ENCODE results near the gene OGDH.
"Not testable (repeated sequence)": the region's sequence is repeated elsewhere in the genome, so short reads cannot be mapped to it uniquely, and the experiment has no call there.

OGDH gene

GRCh38 chr7:44606341-44607140 is at the start of gene OGDH:
OGDH (plus strand) TSS chr7:44606627; CDS start chr7:44624344, 17,717 bp downstream.
- peak; percentile 98 for DNase-seq

GRCh38 chr7:44557485-44557884 is 48.9 kb upstream of the OGDH start:
- DNase-seq = no peak

GRCh38 chr7:44559485-44559884 is 46.9 kb upstream of the OGDH start:
- no peak for DNase-seq

- no peak for DNase-seq
These were observed 44.9 kb upstream of the OGDH start for GRCh38 chr7:44561481-44561880.

GRCh38 chr7:44561962-44562621 is 44.3 kb upstream of the OGDH start:
- DNase-seq = no peak

- DNase-seq = not testable (repeated sequence)
These were observed 43.8 kb upstream of the OGDH start for GRCh38 chr7:44562622-44562962.

GRCh38 chr7:44563171-44563679 is 43.2 kb upstream of the OGDH start:
- no peak for DNase-seq

- no peak for DNase-seq
These were observed 41.8 kb upstream of the OGDH start for GRCh38 chr7:44564606-44565005.

- peak; percentile 70 for DNase-seq
These were observed 41.2 kb upstream of the OGDH start for GRCh38 chr7:44565097-44565794.

GRCh38 chr7:44565795-44566559 is 40.5 kb upstream of the OGDH start:
- DNase-seq = no peak

- DNase-seq = no peak
These were observed 39.7 kb upstream of the OGDH start for GRCh38 chr7:44566680-44567079.

GRCh38 chr7:44567884-44568283 is 38.5 kb upstream of the OGDH start:
- DNase-seq = no peak

- DNase-seq = no peak
These were observed 37.5 kb upstream of the OGDH start for GRCh38 chr7:44568771-44569560.

- no peak for DNase-seq
These were observed 36.5 kb upstream of the OGDH start for GRCh38 chr7:44569959-44570358.

- no peak for DNase-seq
These were observed 33.7 kb upstream of the OGDH start for GRCh38 chr7:44572771-44573170.

- DNase-seq = peak; percentile 95
These were observed 32.8 kb upstream of the OGDH start, which contains the start of gene DDX56 for GRCh38 chr7:44573464-44574286. DDX56 (minus strand) TSS chr7:44573908; CDS start chr7:44573895, 13 bp downstream.

GRCh38 chr7:44574287-44574872 is 32.0 kb upstream of the OGDH start:
- no peak for DNase-seq

- no peak for DNase-seq
These were observed 31.4 kb upstream of the OGDH start for GRCh38 chr7:44575054-44575453.

GRCh38 chr7:44576228-44576627 is 30.2 kb upstream of the OGDH start:
- no peak for DNase-seq

Data from CD4-positive, alpha-beta T cell treated with Interleukin-10 for 1 hour (primary cell).